ENCODE measurements around the gene RGS13.

DNA sequence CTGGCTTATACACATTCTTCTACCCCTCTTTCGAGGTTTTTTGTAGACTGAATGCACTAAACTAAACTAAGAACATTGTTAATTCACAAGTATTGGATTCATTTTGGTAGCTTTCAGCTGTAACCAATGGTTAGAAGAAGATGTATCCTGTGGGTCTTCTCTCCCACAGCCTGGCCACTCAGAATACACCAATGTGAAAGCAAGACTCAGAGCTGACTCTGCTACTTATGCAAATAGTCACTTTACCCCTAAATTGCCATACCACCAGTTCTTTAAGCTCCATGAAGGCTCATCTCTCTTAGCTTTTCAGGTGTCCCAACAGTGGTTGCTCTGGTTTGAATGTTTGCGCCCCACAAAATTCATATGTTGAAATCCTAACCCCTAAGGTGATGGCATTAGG lies 60.1 kb downstream of the RGS13 start:
- TF ChIP-seq POLR2A (IDR thresholded peaks at IDR 0.05; ENCODE audit: low read depth, low read length) (no peak), POLR2AphosphoS5 (IDR thresholded peaks at IDR 0.05; ENCODE audit: low read depth, low read length) (no peak), SPI1 (IDR thresholded peaks at IDR 0.05; ENCODE audit: low read depth, low read length) (no peak)
